Fibroblast of lung (primary cell): ENCODE results near the gene CFAP74.

ENCODE experiments used
- CTCF ChIP-seq, 2 donors: IDR thresholded peaks in 1 of 2; conservative IDR thresholded peaks in 1 of 2; 1 replicate in 1 of 2; 2 replicates in 1 of 2; pipeline ENCODE4 v1.5.1; 2011 to 2012; ENCODE audit warnings: low read length in 2 of 2, control low read depth in 1 of 2, inconsistent platforms in 1 of 2, low read depth in 1 of 2, mild to moderate bottlenecking in 1 of 2
- EZH2 ChIP-seq: IDR thresholded peaks from 2 replicates; pipeline ENCODE4 v1.5.1; 2012; ENCODE audit warnings: low read length, control low read depth, mild to moderate bottlenecking; ENCODE audit errors: missing control alignments

GRCh38 chr1:2032737-2033136 is 29.2 kb upstream of the CFAP74 start:
- TF ChIP-seq CTCF (conservative IDR thresholded peaks at IDR 0.05 in 1 of 2, IDR thresholded peaks at IDR 0.05 in 1 of 2; ENCODE audit: low read depth in 1 of 2, low read length in 2 of 2), result no peak
- TF ChIP-seq EZH2, result no peak
